ENCODE measurements around the gene ZNF662. TPM values are rescaled to one million over a fixed set of nuclear protein-coding genes. Genes with fewer than 3 reads are reported as not detected.

ZNF662 gene
- total RNA-seq, 1 donor from 2014 or later = 1.3 TPM

DNA sequence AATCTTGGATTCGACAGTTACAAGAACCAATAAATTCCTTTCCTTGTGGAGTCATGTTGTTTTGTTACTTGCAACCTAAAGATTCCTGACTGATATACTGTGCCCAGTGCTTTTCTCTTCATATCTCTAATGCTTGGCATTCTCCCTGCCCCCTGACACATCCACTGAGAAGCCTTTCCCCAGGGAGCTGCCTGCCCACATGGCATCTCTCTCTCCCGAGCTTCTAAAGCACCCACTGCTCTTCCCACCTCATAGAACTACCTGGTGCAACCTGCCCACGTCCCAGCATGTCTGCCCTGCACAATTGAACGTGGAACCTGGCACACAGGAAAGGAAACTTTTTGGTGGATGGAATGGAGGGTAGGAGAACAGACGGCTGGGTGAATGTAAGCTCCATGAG is 37.1 kb upstream of the ZNF662 start:
- Histone ChIP-seq H3K4me3 (ENCODE audit: low read depth, low read length) (no peak overlapping the region), H3K36me3 (ENCODE audit: control insufficient read depth, insufficient read depth, low read length) (no peaks in the 10 kb centered on the region), H3K27me3 (ENCODE audit: control insufficient read depth, insufficient read depth, low read length) (no peaks in the 10 kb centered on the region)
- DNase-seq (ENCODE audit: low read depth) (no peak), FAIRE-seq (no peak)
- TF ChIP-seq, protein P1, sequence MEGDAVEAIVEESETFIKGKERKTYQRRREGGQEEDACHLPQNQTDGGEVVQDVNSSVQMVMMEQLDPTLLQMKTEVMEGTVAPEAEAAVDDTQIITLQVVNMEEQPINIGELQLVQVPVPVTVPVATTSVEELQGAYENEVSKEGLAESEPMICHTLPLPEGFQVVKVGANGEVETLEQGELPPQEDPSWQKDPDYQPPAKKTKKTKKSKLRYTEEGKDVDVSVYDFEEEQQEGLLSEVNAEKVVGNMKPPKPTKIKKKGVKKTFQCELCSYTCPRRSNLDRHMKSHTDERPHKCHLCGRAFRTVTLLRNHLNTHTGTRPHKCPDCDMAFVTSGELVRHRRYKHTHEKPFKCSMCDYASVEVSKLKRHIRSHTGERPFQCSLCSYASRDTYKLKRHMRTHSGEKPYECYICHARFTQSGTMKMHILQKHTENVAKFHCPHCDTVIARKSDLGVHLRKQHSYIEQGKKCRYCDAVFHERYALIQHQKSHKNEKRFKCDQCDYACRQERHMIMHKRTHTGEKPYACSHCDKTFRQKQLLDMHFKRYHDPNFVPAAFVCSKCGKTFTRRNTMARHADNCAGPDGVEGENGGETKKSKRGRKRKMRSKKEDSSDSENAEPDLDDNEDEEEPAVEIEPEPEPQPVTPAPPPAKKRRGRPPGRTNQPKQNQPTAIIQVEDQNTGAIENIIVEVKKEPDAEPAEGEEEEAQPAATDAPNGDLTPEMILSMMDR (IDR thresholded peaks at IDR 0.05; ENCODE audit: insufficient read depth, low read length, severe bottlenecking) = no peak

GRCh38 chr3:42871592-42872196 is 34.2 kb upstream of the ZNF662 start:
- TF ChIP-seq, protein P1 (IDR thresholded peaks at IDR 0.05; ENCODE audit: insufficient read depth, low read length, severe bottlenecking) = no peak
- no peak for DNase-seq (ENCODE audit: low read depth)
- peaks cover 4% of the 10 kb centered on the region for H3K27me3 ChIP-seq (ENCODE audit: control insufficient read depth, insufficient read depth, low read length)
- FAIRE-seq = no peak
- no peak overlapping the region for H3K4me3 ChIP-seq (ENCODE audit: low read depth, low read length)
- H3K36me3 ChIP-seq (ENCODE audit: control insufficient read depth, insufficient read depth, low read length) = no peaks in the 10 kb centered on the region

GRCh38 chr3:42872718-42873117 is 33.2 kb upstream of the ZNF662 start:
- DNase-seq (ENCODE audit: low read depth) = no peak
- Histone ChIP-seq H3K27me3 (ENCODE audit: control insufficient read depth, insufficient read depth, low read length) (peaks cover 6% of the 10 kb centered on the region), H3K4me3 (ENCODE audit: low read depth, low read length) (no peak overlapping the region), H3K36me3 (ENCODE audit: control insufficient read depth, insufficient read depth, low read length) (no peaks in the 10 kb centered on the region)
- peak; percentile 75 for FAIRE-seq
- TF ChIP-seq, protein P1 (IDR thresholded peaks at IDR 0.05; ENCODE audit: insufficient read depth, low read length, severe bottlenecking) = no peak

GRCh38 chr3:42873221-42873982 is 32.5 kb upstream of the ZNF662 start:
- DNase-seq (ENCODE audit: low read depth) = no peak
- no peak overlapping the region for H3K4me3 ChIP-seq (ENCODE audit: low read depth, low read length)
- TF ChIP-seq, protein P1 (IDR thresholded peaks at IDR 0.05; ENCODE audit: insufficient read depth, low read length, severe bottlenecking) = no peak
- no peaks in the 10 kb centered on the region for H3K36me3 ChIP-seq (ENCODE audit: control insufficient read depth, insufficient read depth, low read length)
- peaks cover 6% of the 10 kb centered on the region for H3K27me3 ChIP-seq (ENCODE audit: control insufficient read depth, insufficient read depth, low read length)
- FAIRE-seq = no peak

DNA sequence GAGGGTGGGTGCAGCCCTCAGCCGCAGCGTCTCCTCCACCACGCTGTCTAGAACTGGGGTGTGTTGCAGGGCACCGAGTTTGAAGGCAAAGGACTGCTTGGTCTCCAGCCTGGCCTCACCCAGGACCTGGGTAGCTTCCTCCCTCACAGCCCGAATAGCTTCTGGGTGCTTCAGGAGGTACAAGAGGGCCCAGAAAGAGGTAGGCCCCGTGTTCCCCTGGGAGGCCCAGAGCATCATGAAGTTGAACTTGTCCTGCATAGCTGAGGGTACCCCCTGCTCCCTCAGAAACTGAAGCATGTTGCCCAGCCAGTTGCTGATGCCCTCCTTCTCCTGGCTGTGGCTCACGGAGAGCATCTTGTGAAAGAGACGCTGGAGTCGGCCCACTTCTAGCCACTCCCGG is 31.2 kb upstream of the ZNF662 start:
- H3K27me3 ChIP-seq (ENCODE audit: control insufficient read depth, insufficient read depth, low read length) = peaks cover 6% of the 10 kb centered on the region
- FAIRE-seq (no peak), DNase-seq (ENCODE audit: low read depth) (no peak)
- TF ChIP-seq, protein P1 (IDR thresholded peaks at IDR 0.05; ENCODE audit: insufficient read depth, low read length, severe bottlenecking) = no peak
- no peaks in the 10 kb centered on the region for H3K36me3 ChIP-seq (ENCODE audit: control insufficient read depth, insufficient read depth, low read length)
- no peak overlapping the region for H3K4me3 ChIP-seq (ENCODE audit: low read depth, low read length)
